ENCODE results near the gene NHLH1.

The NHLH1 gene

GRCh38 chr1:160410406-160411005 is 43.6 kb downstream of the NHLH1 start:
- no peak overlapping the region for H3K4me3 ChIP-seq (replicated peaks; ENCODE audit: low read depth, low read length)
- TF ChIP-seq, protein P1, sequence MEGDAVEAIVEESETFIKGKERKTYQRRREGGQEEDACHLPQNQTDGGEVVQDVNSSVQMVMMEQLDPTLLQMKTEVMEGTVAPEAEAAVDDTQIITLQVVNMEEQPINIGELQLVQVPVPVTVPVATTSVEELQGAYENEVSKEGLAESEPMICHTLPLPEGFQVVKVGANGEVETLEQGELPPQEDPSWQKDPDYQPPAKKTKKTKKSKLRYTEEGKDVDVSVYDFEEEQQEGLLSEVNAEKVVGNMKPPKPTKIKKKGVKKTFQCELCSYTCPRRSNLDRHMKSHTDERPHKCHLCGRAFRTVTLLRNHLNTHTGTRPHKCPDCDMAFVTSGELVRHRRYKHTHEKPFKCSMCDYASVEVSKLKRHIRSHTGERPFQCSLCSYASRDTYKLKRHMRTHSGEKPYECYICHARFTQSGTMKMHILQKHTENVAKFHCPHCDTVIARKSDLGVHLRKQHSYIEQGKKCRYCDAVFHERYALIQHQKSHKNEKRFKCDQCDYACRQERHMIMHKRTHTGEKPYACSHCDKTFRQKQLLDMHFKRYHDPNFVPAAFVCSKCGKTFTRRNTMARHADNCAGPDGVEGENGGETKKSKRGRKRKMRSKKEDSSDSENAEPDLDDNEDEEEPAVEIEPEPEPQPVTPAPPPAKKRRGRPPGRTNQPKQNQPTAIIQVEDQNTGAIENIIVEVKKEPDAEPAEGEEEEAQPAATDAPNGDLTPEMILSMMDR (IDR thresholded peaks at IDR 0.05; ENCODE audit: insufficient read depth, low read length, poor library complexity, severe bottlenecking) = no peak
- DNase-seq (ENCODE audit: extremely low read depth, insufficient read length) = no peak
- peaks cover 2% of the 10 kb centered on the region; the same call in 1 of the 2 replicates for H3K27me3 ChIP-seq (replicated peaks; ENCODE audit: control insufficient read depth, insufficient read depth, low read length)
- H3K36me3 ChIP-seq (ENCODE audit: control insufficient read depth, insufficient read depth, low read length) = no peaks in the 10 kb centered on the region

DNA sequence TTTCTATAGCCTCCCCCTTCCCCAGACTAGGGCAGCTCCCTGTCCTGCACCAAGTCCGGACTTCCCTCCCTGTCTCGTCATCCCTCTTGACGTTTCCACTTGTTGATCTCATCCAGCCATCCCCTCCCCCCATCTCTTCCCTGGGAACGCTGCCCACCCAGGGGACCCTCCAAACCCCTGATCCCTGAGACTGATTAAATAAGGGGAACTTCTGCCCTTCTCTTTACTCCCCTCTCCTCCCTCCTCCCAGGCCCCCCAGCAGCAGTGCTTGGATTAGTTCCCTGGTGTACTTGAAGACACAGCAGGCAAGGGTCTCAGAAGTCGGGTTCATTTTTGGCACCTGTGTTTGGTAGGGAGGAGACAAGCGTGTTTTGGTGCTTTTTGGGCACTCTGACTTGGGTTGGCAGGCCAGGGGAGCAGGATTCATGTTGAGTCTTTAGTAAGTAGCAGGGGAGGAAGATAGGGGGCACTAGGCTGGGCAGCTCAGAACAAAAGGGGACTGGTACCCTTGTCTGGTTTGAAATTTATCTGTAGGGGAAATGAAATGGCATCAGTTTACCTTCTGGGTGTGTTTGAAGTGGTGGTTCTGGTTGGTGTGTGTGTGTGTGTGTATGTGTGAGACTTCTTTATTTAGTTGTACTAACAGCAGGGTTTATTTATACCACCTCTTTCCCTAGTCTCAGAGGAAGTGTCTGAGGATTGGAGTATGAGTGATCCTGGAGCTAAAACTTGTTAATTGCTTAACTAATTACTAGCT is 44.6 kb downstream of the NHLH1 start:
- DNase-seq (ENCODE audit: extremely low read depth, insufficient read length) = no peak
- Histone ChIP-seq H3K4me3 (replicated peaks; ENCODE audit: low read depth, low read length) (no peak overlapping the region), H3K27me3 (replicated peaks; ENCODE audit: control insufficient read depth, insufficient read depth, low read length) (peaks cover 2% of the 10 kb centered on the region; the same call in 1 of the 2 replicates), H3K36me3 (ENCODE audit: control insufficient read depth, insufficient read depth, low read length) (no peaks in the 10 kb centered on the region)
- TF ChIP-seq, protein P1 (IDR thresholded peaks at IDR 0.05; ENCODE audit: insufficient read depth, low read length, poor library complexity, severe bottlenecking) = no peak

DNA sequence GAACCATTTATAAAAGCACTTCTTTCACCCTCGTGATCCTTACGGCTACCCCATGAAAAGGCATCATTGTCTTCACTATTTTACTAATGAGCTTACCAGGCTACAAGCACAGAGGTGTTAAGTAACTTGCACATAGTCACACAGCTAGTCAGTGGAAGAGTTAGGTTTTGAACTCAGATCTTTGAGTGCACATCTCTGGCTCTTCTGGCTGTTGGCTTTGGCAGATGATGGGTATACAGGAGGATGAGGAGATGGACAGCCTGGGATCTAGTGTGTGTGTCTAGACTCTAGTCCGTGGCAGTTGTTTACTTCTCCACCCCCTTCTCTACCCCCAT is 45.1 kb downstream of the NHLH1 start:
- no peak overlapping the region for H3K4me3 ChIP-seq (replicated peaks; ENCODE audit: low read depth, low read length)
- TF ChIP-seq, protein P1 (IDR thresholded peaks at IDR 0.05; ENCODE audit: insufficient read depth, low read length, poor library complexity, severe bottlenecking) = no peak
- H3K27me3 ChIP-seq (replicated peaks; ENCODE audit: control insufficient read depth, insufficient read depth, low read length) = peaks cover 2% of the 10 kb centered on the region; the same call in 1 of the 2 replicates
- DNase-seq (ENCODE audit: extremely low read depth, insufficient read length) = no peak
- H3K36me3 ChIP-seq (ENCODE audit: control insufficient read depth, insufficient read depth, low read length) = no peaks in the 10 kb centered on the region

DNA sequence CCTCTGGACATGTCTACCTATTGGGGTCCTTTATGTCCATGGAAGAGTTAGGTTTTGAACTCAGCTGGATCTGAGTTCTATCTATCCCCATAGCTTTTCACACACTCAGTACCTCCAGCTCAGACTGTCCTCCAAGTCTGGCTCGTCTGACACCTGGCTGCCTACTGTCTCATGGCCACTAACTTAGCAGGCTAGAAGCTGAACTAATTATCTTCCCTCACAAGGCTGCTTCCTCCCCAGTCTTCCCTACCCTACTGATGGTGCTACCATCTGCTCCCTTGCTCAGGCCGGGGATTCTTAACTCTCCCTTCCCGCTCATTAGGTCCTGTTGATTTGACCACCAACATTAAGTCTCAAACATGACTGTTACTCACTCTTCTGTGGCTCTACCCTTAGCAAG is 46.8 kb downstream of the NHLH1 start:
- no peak overlapping the region for H3K4me3 ChIP-seq (replicated peaks; ENCODE audit: low read depth, low read length)
- H3K27me3 ChIP-seq (replicated peaks; ENCODE audit: control insufficient read depth, insufficient read depth, low read length) = peaks cover 2% of the 10 kb centered on the region; the same call in 1 of the 2 replicates
- H3K36me3 ChIP-seq (ENCODE audit: control insufficient read depth, insufficient read depth, low read length) = no peaks in the 10 kb centered on the region
- no peak for DNase-seq (ENCODE audit: extremely low read depth, insufficient read length)
- TF ChIP-seq, protein P1 (IDR thresholded peaks at IDR 0.05; ENCODE audit: insufficient read depth, low read length, poor library complexity, severe bottlenecking) = no peak

DNA sequence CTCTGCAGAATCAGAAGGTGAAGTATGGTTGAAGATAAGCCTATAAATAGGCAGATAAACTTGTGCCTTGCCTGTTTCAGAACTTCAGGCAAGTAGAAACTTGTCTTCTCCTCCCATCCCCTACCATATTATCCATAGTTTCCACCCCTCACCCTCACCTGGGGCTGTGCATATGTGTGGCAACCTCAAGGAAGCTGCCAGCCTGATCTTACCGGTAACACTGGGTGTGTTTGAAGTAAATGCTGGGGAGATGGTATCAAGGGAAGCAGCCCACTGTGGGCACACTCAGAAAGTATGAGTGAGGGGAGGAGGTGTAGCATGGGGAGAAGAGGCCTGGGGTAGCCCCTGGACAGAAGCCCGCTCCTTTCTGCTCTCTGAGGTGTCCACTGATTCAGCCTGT is 48.0 kb downstream of the NHLH1 start:
- H3K4me3 ChIP-seq (replicated peaks; ENCODE audit: low read depth, low read length) = no peak overlapping the region
- H3K27me3 ChIP-seq (replicated peaks; ENCODE audit: control insufficient read depth, insufficient read depth, low read length) = peaks cover 1% of the 10 kb centered on the region; the same call in 1 of the 2 replicates
- no peaks in the 10 kb centered on the region for H3K36me3 ChIP-seq (ENCODE audit: control insufficient read depth, insufficient read depth, low read length)
- no peak for DNase-seq (ENCODE audit: extremely low read depth, insufficient read length)
- TF ChIP-seq, protein P1 (IDR thresholded peaks at IDR 0.05; ENCODE audit: insufficient read depth, low read length, poor library complexity, severe bottlenecking) = no peak
